ENCODE results near the gene LRBA. TPM values are rescaled to one million over a fixed set of nuclear protein-coding genes. Genes with fewer than 3 reads are reported as not detected.

The LRBA gene
- total and polyA plus RNA-seq, 2 donors (not counting 3 experiments of a cell fraction or from before 2014, with no cell fraction given) = 18.0 to 35.1 TPM

DNA sequence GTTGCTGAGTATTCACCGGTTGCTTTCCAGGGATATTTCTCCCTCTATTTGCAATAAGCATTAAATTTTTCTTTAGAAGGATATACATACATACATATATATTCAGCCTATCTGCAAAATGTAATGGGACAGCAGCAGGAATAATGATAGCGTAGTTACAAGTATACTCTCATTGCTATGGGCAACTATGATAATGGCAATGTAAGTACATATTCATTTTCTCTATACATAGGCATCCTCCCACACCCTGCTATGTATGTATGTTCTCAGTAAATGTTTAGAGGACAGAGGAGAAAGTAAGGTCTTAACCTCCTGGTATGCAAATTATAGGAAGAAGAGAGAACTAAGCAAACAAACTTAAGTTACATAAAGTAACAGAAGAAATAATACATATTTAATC, 452.8 kb downstream of the LRBA start:
- Histone ChIP-seq H2AFZ (ENCODE audit: low read depth, low read length) (no peak overlapping the region), H3K4me1 (ENCODE audit: control insufficient read depth, extremely low read depth, insufficient read depth, low read length) (no peaks in the 10 kb centered on the region), H3K36me3 (ENCODE audit: control insufficient read depth in 2 of 2, extremely low read depth in 1 of 2, insufficient read depth in 2 of 2, low read length in 2 of 2) (no peaks in the 10 kb centered on the region), H3K27ac (ENCODE audit: insufficient read depth, low read depth, low read length) (no peak overlapping the region), H3K9ac (replicated peaks; ENCODE audit: extremely low read depth, insufficient read depth, low read length) (no peak overlapping the region), H4K20me1 (replicated peaks; ENCODE audit: control insufficient read depth, extremely low read depth, insufficient read depth, low read length) (no peaks in the 10 kb centered on the region), H3K9me1 (replicated peaks; ENCODE audit: control insufficient read depth, extremely low read depth, insufficient read depth, low read length) (no peaks in the 10 kb centered on the region), H3K4me2 (ENCODE audit: insufficient read depth, low read length) (no peak overlapping the region), H3K9me3 (replicated peaks; ENCODE audit: control insufficient read depth, insufficient read depth, low read length) (no peaks in the 10 kb centered on the region), H3K27me3 (ENCODE audit: control insufficient read depth in 2 of 2, insufficient read depth in 2 of 2, low read length in 2 of 2) (no peaks in the 10 kb centered on the region), H3K4me3 (replicated peaks in 1 of 3; ENCODE audit: insufficient read depth in 1 of 3, low read depth in 1 of 3, low read length in 3 of 3) (no peak overlapping the region), H3K79me2 (ENCODE audit: control insufficient read depth, insufficient read depth, low read length) (no peaks in the 10 kb centered on the region)
- FAIRE-seq (no peak), DNase-seq (ENCODE audit: low read depth, low spot score) (no peak)
- BruUV-seq (replicated peaks) = no TSS peak
- intact Hi-C loops (cut with micrococcal nuclease) = no loop called here
- ChIA-PET POLR2A (no interaction called here), CTCF (no interaction called here)
- dilution Hi-C loops (cut with MboI; ENCODE audit: extremely low pct_ligation_motif_present, low sequenced_read_pairs) = no loop called here
- TF ChIP-seq CTCF (IDR thresholded peaks at IDR 0.05; ENCODE audit: extremely low read depth in 1 of 2, insufficient read depth in 1 of 2, low read depth in 1 of 2, low read length in 2 of 2) (no peak), FOS (IDR thresholded peaks at IDR 0.05; ENCODE audit: borderline replicate concordance, insufficient read depth, low read length) (no peak), POLR2AphosphoS5 (IDR thresholded peaks at IDR 0.05; ENCODE audit: insufficient read depth, low read depth, low read length) (no peak), GATA2 (IDR thresholded peaks at IDR 0.05; ENCODE audit: insufficient read depth, insufficient read length, low read depth, low read length) (no peak), POLR2A (IDR thresholded peaks at IDR 0.05; ENCODE audit: low read depth, low read length) (no peak), MYC (IDR thresholded peaks at IDR 0.05; ENCODE audit: low read depth, low read length) (no peak), EZH2 (IDR thresholded peaks at IDR 0.05; ENCODE audit: borderline replicate concordance, low read depth, low read length, severe bottlenecking) (no peak), JUN (IDR thresholded peaks at IDR 0.05; ENCODE audit: borderline replicate concordance, insufficient read depth, insufficient read length, low read depth) (no peak)
- TF ChIP-seq, protein P1, sequence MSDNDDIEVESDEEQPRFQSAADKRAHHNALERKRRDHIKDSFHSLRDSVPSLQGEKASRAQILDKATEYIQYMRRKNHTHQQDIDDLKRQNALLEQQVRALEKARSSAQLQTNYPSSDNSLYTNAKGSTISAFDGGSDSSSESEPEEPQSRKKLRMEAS (IDR thresholded peaks at IDR 0.05; ENCODE audit: insufficient read depth, insufficient read length) = no peak
